ENCODE measurements around the gene MCF2L.
"Not testable (repeated sequence)": the region's sequence is repeated elsewhere in the genome, so short reads cannot be mapped to it uniquely, and the experiment has no call there.

MCF2L gene

GRCh38 chr13:113015826-113016525, 47.0 kb downstream of the MCF2L start:
- no peak for DNase-seq (ENCODE audit: low read depth)

GRCh38 chr13:113016526-113017295, 47.7 kb downstream of the MCF2L start:
- no peak for DNase-seq (ENCODE audit: low read depth)

GRCh38 chr13:113017506-113018215, 48.6 kb downstream of the MCF2L start:
- DNase-seq (ENCODE audit: low read depth) = no peak

GRCh38 chr13:113018676-113019465, 49.9 kb downstream of the MCF2L start:
- DNase-seq (ENCODE audit: low read depth) = no peak

GRCh38 chr13:113020323-113021080, 51.5 kb downstream of the MCF2L start:
- DNase-seq (ENCODE audit: low read depth) = no peak

- no peak for DNase-seq (ENCODE audit: low read depth)
Observed at GRCh38 chr13:113021391-113021790, 52.4 kb downstream of the MCF2L start.

GRCh38 chr13:113021811-113022210, 52.8 kb downstream of the MCF2L start:
- DNase-seq (ENCODE audit: low read depth) = no peak

GRCh38 chr13:113022391-113022744, 53.4 kb downstream of the MCF2L start:
- DNase-seq (ENCODE audit: low read depth) = no peak

GRCh38 chr13:113022745-113023574, 53.9 kb downstream of the MCF2L start:
- no peak for DNase-seq (ENCODE audit: low read depth)

GRCh38 chr13:113023694-113024430, 54.8 kb downstream of the MCF2L start:
- no peak for DNase-seq (ENCODE audit: low read depth)

- DNase-seq (ENCODE audit: low read depth) = no peak
Observed at GRCh38 chr13:113024466-113024865, 55.5 kb downstream of the MCF2L start.

- DNase-seq (ENCODE audit: low read depth) = no peak
Observed at GRCh38 chr13:113026391-113026910, 57.4 kb downstream of the MCF2L start.

GRCh38 chr13:113027095-113027494, 58.1 kb downstream of the MCF2L start:
- no peak for DNase-seq (ENCODE audit: low read depth)

GRCh38 chr13:113027566-113027965, 58.6 kb downstream of the MCF2L start:
- DNase-seq (ENCODE audit: low read depth) = no peak

GRCh38 chr13:113028336-113029060, 59.5 kb downstream of the MCF2L start:
- DNase-seq (ENCODE audit: low read depth) = no peak

- no peak for DNase-seq (ENCODE audit: low read depth)
Observed at GRCh38 chr13:113029061-113029445, 60.0 kb downstream of the MCF2L start.

- peak; percentile 38 for DNase-seq (ENCODE audit: low read depth)
Observed at GRCh38 chr13:113029487-113030258, 60.7 kb downstream of the MCF2L start.

GRCh38 chr13:113030259-113030640, 61.2 kb downstream of the MCF2L start:
- not testable (repeated sequence) for DNase-seq (ENCODE audit: low read depth)
